Activated CD4-positive, alpha-beta T cell treated with anti-CD3 and anti-CD28 coated beads for 1 hour (primary cell): Measurements from ENCODE around the gene DYNLT1.

ENCODE experiments used
- DNase-seq: peaks from one replicate; pipeline ENCODE4 v3.0.0-alpha.2; 2020

DYNLT1 gene

GRCh38 chr6:158591810-158592209, 52.7 kb downstream of the DYNLT1 start:
- no peak for DNase-seq

- DNase-seq, result no peak
Measured at GRCh38 chr6:158591134-158591809, 53.3 kb downstream of the DYNLT1 start.

GRCh38 chr6:158589366-158589765, 55.2 kb downstream of the DYNLT1 start:
- no peak for DNase-seq

GRCh38 chr6:158586652-158587051, 57.9 kb downstream of the DYNLT1 start:
- DNase-seq, result no peak
